HepG2 (cell line): ENCODE data around the gene AMBRA1. TPM values are rescaled to one million over a fixed set of nuclear protein-coding genes. Genes with fewer than 3 reads are reported as not detected.

Experiments
- CCAR2 ChIP-seq: fragments of 200-400 bp; formaldehyde crosslinking; optimal IDR thresholded peaks from 2 replicates; pipeline ENCODE3; 2018; ENCODE audit warnings: low read depth, mild to moderate bottlenecking, low read length, moderate library complexity
- FOXJ3 ChIP-seq: sonication (generic); formaldehyde crosslinking; IDR thresholded peaks from 2 replicates; pipeline ENCODE4 v1.4.0; 2020; ENCODE audit warnings: missing genetic modification reagents, mild to moderate bottlenecking, borderline replicate concordance
- HNRNPLL ChIP-seq: fragments of 200-400 bp; formaldehyde crosslinking; IDR thresholded peaks from 2 replicates; pipeline ENCODE4 v1.6.1; 2017; ENCODE audit warnings: mild to moderate bottlenecking, low read depth, low read length; ENCODE audit not compliant: poor library complexity, severe bottlenecking
- HOMEZ ChIP-seq: IDR thresholded peaks from 2 replicates; pipeline ENCODE4 v1.6.1; 2016; ENCODE audit warnings: low read depth
- KDM2A ChIP-seq: sonication (generic); formaldehyde crosslinking; IDR thresholded peaks from 2 replicates; pipeline ENCODE4 v1.4.0; 2020; ENCODE audit warnings: low read depth, missing genetic modification reagents, borderline replicate concordance
- KDM5B ChIP-seq: sonication (generic); formaldehyde crosslinking; IDR thresholded peaks from 2 replicates; pipeline ENCODE4 v1.4.0; 2020; ENCODE audit warnings: missing genetic modification reagents, mild to moderate bottlenecking, borderline replicate concordance
- LCORL ChIP-seq, 2 experiments: fragments of 450-650 bp in 1 of 2; sonication (generic) in 1 of 2; formaldehyde crosslinking in 1 of 2; IDR thresholded peaks; 2 replicates each; pipeline versions ENCODE4 v1.5.0 to v1.6.1; 2017 to 2020; ENCODE audit warnings: antibody characterized with exemption in 1 of 2, missing genetic modification reagents in 1 of 2
- MED8 ChIP-seq: sonication (generic); formaldehyde crosslinking; IDR thresholded peaks from 2 replicates; pipeline ENCODE4 v1.8.1; 2023; ENCODE audit warnings: mild to moderate bottlenecking, missing genetic modification reagents; ENCODE audit not compliant: insufficient replicate concordance
- PAWR ChIP-seq: sonication (generic); formaldehyde crosslinking; IDR thresholded peaks from 2 replicates; pipeline ENCODE4 v1.4.0; 2020; ENCODE audit warnings: missing genetic modification reagents, mild to moderate bottlenecking, borderline replicate concordance
- ZNF180 ChIP-seq: sonication (generic); formaldehyde crosslinking; IDR thresholded peaks from 2 replicates; pipeline ENCODE4 v1.4.0; 2020; ENCODE audit warnings: low read depth, missing genetic modification reagents, borderline replicate concordance
- ZNF570 ChIP-seq: sonication (generic); formaldehyde crosslinking; IDR thresholded peaks from 2 replicates; pipeline ENCODE4 v1.4.0; 2020; ENCODE audit warnings: mild to moderate bottlenecking, missing genetic modification reagents, borderline replicate concordance
- polyA plus RNA-seq, 8 experiments: library from polyadenylated mRNA; depleted of rRNA in 3 of 8; stranded (reverse) in 7 of 8; unstranded in 1 of 8; fragments of >200 nt; fragmentation: Illumina TruSeq in 4 of 8; extraction: Trizol in 4 of 8; gene quantifications; 2 replicates each; pipeline versions ENCODE4 v1.2.1 to v1.2.3, GENCODE V29; 2011 to 2016; ENCODE audit warnings: low read depth in 4 of 8, missing spikeins in 1 of 8, mixed read lengths in 1 of 8; ENCODE audit not compliant: insufficient read depth in 1 of 8
- total RNA-seq, 5 experiments: library from RNA; depleted of rRNA; stranded (reverse); fragments of >200 nt; fragmentation: Illumina TruSeq; extraction: Trizol; gene quantifications; 2 replicates each; pipeline ENCODE4 v1.2.3, GENCODE V29; 2016; ENCODE audit warnings: low read depth in 1 of 5
- TF ChIP-seq, protein P1 (sequence below): sonication (generic); formaldehyde crosslinking; IDR thresholded peaks from 2 replicates; pipeline ENCODE4 v1.5.1; 2020; ENCODE audit warnings: mild to moderate bottlenecking, missing genetic modification reagents, moderate library complexity
- TF ChIP-seq, protein P2 (sequence below): sonication (generic); formaldehyde crosslinking; IDR thresholded peaks from 2 replicates; pipeline ENCODE4 v1.4.0; 2020; ENCODE audit warnings: missing genetic modification reagents
- TF ChIP-seq, protein P3 (sequence below): sonication (generic); formaldehyde crosslinking; IDR thresholded peaks from 2 replicates; pipeline ENCODE4 v1.8.1; 2023; ENCODE audit warnings: mild to moderate bottlenecking, missing genetic modification reagents

Gene AMBRA1
- total and polyA plus RNA-seq, 2 of the 13 experiments (the other 11 are each of a cell fraction or from before 2014, with no cell fraction given) = 15.7 to 26.0 TPM

- TF ChIP-seq PAWR (CRISPR knock-in tag) (no peak), ZNF180 (CRISPR knock-in tag) (peak; percentile 3; the same call in 1 of the 2 replicates), KDM2A (peak; percentile 53; the same call in 1 of the 2 replicates), HNRNPLL (peak; percentile 8), MED8 (CRISPR knock-in tag) (no peak), FOXJ3 (no peak), HOMEZ (CRISPR knock-in tag) (no peak), ZNF570 (no peak), KDM5B (CRISPR knock-in tag) (0 out of 2 replicates have a peak, but pooled peaks have one; percentile 47), CCAR2 (no peak), LCORL (IDR thresholded peaks at IDR 0.05) (no peak), LCORL (CRISPR knock-in tag; IDR thresholded peaks at IDR 0.05) (peak; percentile 16; the same call in 1 of the 2 replicates)
- TF ChIP-seq, protein P1, sequence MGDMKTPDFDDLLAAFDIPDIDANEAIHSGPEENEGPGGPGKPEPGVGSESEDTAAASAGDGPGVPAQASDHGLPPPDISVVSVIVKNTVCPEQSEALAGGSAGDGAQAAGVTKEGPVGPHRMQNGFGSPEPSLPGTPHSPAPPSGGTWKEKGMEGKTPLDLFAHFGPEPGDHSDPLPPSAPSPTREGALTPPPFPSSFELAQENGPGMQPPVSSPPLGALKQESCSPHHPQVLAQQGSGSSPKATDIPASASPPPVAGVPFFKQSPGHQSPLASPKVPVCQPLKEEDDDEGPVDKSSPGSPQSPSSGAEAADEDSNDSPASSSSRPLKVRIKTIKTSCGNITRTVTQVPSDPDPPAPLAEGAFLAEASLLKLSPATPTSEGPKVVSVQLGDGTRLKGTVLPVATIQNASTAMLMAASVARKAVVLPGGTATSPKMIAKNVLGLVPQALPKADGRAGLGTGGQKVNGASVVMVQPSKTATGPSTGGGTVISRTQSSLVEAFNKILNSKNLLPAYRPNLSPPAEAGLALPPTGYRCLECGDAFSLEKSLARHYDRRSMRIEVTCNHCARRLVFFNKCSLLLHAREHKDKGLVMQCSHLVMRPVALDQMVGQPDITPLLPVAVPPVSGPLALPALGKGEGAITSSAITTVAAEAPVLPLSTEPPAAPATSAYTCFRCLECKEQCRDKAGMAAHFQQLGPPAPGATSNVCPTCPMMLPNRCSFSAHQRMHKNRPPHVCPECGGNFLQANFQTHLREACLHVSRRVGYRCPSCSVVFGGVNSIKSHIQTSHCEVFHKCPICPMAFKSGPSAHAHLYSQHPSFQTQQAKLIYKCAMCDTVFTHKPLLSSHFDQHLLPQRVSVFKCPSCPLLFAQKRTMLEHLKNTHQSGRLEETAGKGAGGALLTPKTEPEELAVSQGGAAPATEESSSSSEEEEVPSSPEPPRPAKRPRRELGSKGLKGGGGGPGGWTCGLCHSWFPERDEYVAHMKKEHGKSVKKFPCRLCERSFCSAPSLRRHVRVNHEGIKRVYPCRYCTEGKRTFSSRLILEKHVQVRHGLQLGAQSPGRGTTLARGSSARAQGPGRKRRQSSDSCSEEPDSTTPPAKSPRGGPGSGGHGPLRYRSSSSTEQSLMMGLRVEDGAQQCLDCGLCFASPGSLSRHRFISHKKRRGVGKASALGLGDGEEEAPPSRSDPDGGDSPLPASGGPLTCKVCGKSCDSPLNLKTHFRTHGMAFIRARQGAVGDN = no peak
- TF ChIP-seq, protein P2, sequence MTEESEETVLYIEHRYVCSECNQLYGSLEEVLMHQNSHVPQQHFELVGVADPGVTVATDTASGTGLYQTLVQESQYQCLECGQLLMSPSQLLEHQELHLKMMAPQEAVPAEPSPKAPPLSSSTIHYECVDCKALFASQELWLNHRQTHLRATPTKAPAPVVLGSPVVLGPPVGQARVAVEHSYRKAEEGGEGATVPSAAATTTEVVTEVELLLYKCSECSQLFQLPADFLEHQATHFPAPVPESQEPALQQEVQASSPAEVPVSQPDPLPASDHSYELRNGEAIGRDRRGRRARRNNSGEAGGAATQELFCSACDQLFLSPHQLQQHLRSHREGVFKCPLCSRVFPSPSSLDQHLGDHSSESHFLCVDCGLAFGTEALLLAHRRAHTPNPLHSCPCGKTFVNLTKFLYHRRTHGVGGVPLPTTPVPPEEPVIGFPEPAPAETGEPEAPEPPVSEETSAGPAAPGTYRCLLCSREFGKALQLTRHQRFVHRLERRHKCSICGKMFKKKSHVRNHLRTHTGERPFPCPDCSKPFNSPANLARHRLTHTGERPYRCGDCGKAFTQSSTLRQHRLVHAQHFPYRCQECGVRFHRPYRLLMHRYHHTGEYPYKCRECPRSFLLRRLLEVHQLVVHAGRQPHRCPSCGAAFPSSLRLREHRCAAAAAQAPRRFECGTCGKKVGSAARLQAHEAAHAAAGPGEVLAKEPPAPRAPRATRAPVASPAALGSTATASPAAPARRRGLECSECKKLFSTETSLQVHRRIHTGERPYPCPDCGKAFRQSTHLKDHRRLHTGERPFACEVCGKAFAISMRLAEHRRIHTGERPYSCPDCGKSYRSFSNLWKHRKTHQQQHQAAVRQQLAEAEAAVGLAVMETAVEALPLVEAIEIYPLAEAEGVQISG (CRISPR knock-in tag) = no peak; the same call in 1 of the 2 replicates
- TF ChIP-seq, protein P3, sequence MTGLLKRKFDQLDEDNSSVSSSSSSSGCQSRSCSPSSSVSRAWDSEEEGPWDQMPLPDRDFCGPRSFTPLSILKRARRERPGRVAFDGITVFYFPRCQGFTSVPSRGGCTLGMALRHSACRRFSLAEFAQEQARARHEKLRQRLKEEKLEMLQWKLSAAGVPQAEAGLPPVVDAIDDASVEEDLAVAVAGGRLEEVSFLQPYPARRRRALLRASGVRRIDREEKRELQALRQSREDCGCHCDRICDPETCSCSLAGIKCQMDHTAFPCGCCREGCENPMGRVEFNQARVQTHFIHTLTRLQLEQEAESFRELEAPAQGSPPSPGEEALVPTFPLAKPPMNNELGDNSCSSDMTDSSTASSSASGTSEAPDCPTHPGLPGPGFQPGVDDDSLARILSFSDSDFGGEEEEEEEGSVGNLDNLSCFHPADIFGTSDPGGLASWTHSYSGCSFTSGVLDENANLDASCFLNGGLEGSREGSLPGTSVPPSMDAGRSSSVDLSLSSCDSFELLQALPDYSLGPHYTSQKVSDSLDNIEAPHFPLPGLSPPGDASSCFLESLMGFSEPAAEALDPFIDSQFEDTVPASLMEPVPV (CRISPR knock-in tag) = 0 out of 2 replicates have a peak, but pooled peaks have one; percentile 66
Observed at GRCh38 chr11:46381048-46381818, 212.6 kb downstream of the AMBRA1 start, which contains the start of gene MDK (continued).
